Activated T-helper 2 cell treated with anti-CD3 and anti-CD28 coated beads, Interferon-gamma antibody, Interleukin-2, Interleukin-4, amounts not matched to agents 10 μg/mL and 5 μg/mL and 100 μg/mL, durations not matched to agents 14 hours and 24 hours and 36 hours (primary cell): Measurements from ENCODE around the gene SERTAD2. TPM values are rescaled to one million over a fixed set of nuclear protein-coding genes. Genes with fewer than 3 reads are reported as not detected.

Source experiments
- DNase-seq: peaks from one replicate; pipeline ENCODE4 v3.0.0; 2021; ENCODE audit warnings: low spot score
- H3K27ac Mint-ChIP-seq: one replicate; pipeline ENCODE4 v1.8.0; 2021; ENCODE audit warnings: mixed read lengths
- H3K27me3 Mint-ChIP-seq: one replicate; pipeline ENCODE4 v1.8.0; 2021; ENCODE audit warnings: low read depth, mixed read lengths
- H3K36me3 Mint-ChIP-seq: one replicate; pipeline ENCODE4 v1.8.0; 2021; ENCODE audit warnings: low read depth, mixed read lengths
- H3K4me1 Mint-ChIP-seq: one replicate; pipeline ENCODE4 v1.8.0; 2021; ENCODE audit warnings: low read depth, mixed read lengths
- H3K4me3 Mint-ChIP-seq: one replicate; pipeline ENCODE4 v1.8.0; 2021; ENCODE audit warnings: low read depth, mild to moderate bottlenecking, moderate library complexity, mixed read lengths
- H3K9me3 Mint-ChIP-seq: one replicate; pipeline ENCODE4 v1.8.0; 2021; ENCODE audit warnings: mixed read lengths
- intact Hi-C: fragments of 100-400 bp; cut with micrococcal nuclease; formaldehyde crosslinking; loops from one replicate; pipeline ENCODE4 v1.15.1; 2023
- total RNA-seq: library from RNA; stranded (reverse); gene quantifications from 2 replicates; pipeline ENCODE4 v1.2.3, GENCODE V29; 2022

The SERTAD2 gene
- total RNA-seq, 1 donor from 2014 or later = 31.0 TPM

DNA sequence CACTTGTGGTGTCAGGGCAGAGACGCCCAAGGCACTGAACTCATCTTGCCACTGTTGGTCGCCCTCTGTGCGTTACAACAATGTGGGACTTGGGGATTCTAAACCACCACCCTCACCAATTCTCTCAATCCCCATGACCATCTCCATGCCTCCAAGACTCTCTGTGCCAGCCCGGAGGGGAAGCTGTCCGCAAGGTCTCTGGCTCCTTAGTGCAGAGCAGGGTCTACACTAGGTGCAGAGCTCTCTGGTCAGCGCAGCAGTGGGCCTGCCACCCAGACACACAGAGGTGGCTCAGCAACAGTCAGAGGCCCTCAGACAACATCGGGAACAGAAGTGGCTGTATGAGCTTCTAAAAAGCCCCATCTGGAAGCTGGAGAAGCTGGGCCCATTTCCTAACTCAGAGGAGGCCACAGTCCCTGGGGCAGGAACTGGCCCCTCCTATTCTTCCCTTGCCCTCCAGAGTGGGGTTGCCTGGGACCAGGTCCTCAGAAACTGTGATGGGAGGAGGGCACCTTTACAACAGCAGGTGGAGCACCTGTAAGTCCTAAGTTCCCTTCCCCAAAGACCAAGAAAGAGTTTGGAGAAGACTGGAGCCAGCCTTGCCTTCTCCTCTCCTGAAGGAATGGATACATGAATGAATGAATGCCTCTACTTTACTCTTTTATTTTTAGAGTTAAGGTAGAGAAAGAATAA, 37.7 kb downstream of the SERTAD2 start:
- H3K36me3 Mint-ChIP-seq = no peaks in the 10 kb centered on the region
- intact Hi-C loops = no loop called here
- no peaks in the 10 kb centered on the region for H3K4me1 Mint-ChIP-seq
- H3K27ac Mint-ChIP-seq = no peak overlapping the region
- H3K9me3 Mint-ChIP-seq = no peaks in the 10 kb centered on the region
- no peak overlapping the region for H3K4me3 Mint-ChIP-seq
- no peak for DNase-seq
- peaks cover 26% of the 10 kb centered on the region for H3K27me3 Mint-ChIP-seq

DNA sequence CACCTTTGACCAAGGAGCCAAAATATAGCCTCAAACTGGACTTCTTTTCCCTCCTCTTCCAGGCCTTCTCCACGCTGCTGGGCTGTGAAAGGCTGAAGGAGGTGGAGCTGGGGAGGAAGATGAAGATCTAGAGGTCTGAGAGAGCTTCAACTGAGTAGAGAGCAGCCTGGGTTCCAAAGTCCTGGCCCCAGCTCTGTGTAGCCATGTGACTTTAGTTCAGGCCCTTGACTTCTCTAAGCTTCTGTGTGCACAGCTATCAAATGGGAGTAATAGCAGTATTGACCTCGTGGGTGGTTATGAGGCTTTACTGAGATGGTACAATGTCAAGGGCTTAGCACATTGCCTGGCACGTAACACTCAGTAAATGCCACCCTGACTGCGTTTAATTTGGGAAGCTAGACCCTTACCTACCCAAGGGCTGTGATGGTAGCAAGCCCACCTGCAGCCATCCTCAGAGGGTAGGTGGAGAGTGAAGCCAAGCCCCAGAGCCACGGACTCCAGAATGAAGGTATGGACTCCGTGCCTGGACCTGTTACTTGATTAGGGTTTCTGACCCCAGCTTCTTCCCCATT, 38.4 kb downstream of the SERTAD2 start:
- H3K27ac Mint-ChIP-seq = no peak overlapping the region
- no peaks in the 10 kb centered on the region for H3K4me1 Mint-ChIP-seq
- no peaks in the 10 kb centered on the region for H3K9me3 Mint-ChIP-seq
- no peak overlapping the region for H3K4me3 Mint-ChIP-seq
- no peak for DNase-seq
- no peaks in the 10 kb centered on the region for H3K36me3 Mint-ChIP-seq
- peaks cover 28% of the 10 kb centered on the region for H3K27me3 Mint-ChIP-seq
- intact Hi-C loops = no loop called here

- Mint-ChIP-seq H3K9me3 (no peaks in the 10 kb centered on the region), H3K36me3 (no peaks in the 10 kb centered on the region), H3K27ac (no peak overlapping the region), H3K27me3 (peaks cover 28% of the 10 kb centered on the region), H3K4me3 (no peak overlapping the region), H3K4me1 (peaks cover 5% of the 10 kb centered on the region)
- intact Hi-C loops = no loop called here
- DNase-seq = no peak
These were observed 40.4 kb downstream of the SERTAD2 start for GRCh38 chr2:64613276-64613675.

GRCh38 chr2:64612575-64613195, 41.0 kb downstream of the SERTAD2 start:
- no peak overlapping the region for H3K27ac Mint-ChIP-seq
- H3K4me3 Mint-ChIP-seq = no peak overlapping the region
- peaks cover 11% of the 10 kb centered on the region for H3K4me1 Mint-ChIP-seq
- peaks cover 25% of the 10 kb centered on the region for H3K27me3 Mint-ChIP-seq
- no peak for DNase-seq
- H3K36me3 Mint-ChIP-seq = no peaks in the 10 kb centered on the region
- intact Hi-C loops = no loop called here
- no peaks in the 10 kb centered on the region for H3K9me3 Mint-ChIP-seq

- Mint-ChIP-seq H3K9me3 (no peaks in the 10 kb centered on the region), H3K4me3 (peak overlapping the region; percentile 35), H3K27ac (peak overlapping the region; percentile 12), H3K27me3 (peaks cover 23% of the 10 kb centered on the region), H3K4me1 (peaks cover 24% of the 10 kb centered on the region), H3K36me3 (no peaks in the 10 kb centered on the region)
- intact Hi-C loops = no loop called here
- no peak for DNase-seq
These were observed 43.3 kb downstream of the SERTAD2 start for GRCh38 chr2:64610316-64610855.

GRCh38 chr2:64609942-64610281, 43.8 kb downstream of the SERTAD2 start:
- H3K27ac Mint-ChIP-seq = no peak overlapping the region
- peaks cover 1% of the 10 kb centered on the region for H3K9me3 Mint-ChIP-seq
- intact Hi-C loops = loop anchor here (5.0 kb wide), 1 partner anchor 207 kb away; no protein-coding TSS in a partner anchor
- DNase-seq = no peak
- H3K4me3 Mint-ChIP-seq = peak overlapping the region; percentile 66
- peaks cover 21% of the 10 kb centered on the region for H3K27me3 Mint-ChIP-seq
- no peaks in the 10 kb centered on the region for H3K36me3 Mint-ChIP-seq
- peaks cover 24% of the 10 kb centered on the region for H3K4me1 Mint-ChIP-seq

GRCh38 chr2:64609227-64609941, 44.3 kb downstream of the SERTAD2 start:
- Mint-ChIP-seq H3K4me1 (peaks cover 24% of the 10 kb centered on the region), H3K9me3 (peaks cover 7% of the 10 kb centered on the region), H3K27ac (peak overlapping the region; percentile 42), H3K4me3 (peak overlapping the region; percentile 66), H3K36me3 (peaks cover 2% of the 10 kb centered on the region), H3K27me3 (peaks cover 21% of the 10 kb centered on the region)
- peak; percentile 69 for DNase-seq
- intact Hi-C loops = loop anchor here (5.0 kb wide), 1 partner anchor 208 kb away; no protein-coding TSS in a partner anchor

DNA sequence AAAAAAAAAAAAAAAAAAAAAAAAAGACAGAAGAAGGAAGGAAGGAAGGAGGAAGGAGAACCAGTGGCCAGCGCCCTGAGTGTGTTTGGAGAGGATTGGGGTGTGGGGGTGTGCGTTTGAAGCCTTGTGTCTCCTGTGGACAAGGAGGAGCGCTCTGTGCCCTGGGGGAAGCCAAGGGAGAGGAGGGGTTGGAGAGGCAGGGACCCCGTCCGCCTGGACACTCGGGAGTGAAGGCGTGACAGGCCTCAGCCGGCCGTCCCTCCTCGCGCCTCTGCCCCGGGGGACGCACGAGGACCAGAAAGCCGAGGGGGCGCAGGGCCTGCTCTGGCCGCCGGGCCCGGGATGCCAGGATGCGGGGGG, 44.9 kb downstream of the SERTAD2 start:
- Mint-ChIP-seq H3K36me3 (peaks cover 7% of the 10 kb centered on the region), H3K4me3 (peak overlapping the region; percentile 66), H3K9me3 (peaks cover 12% of the 10 kb centered on the region), H3K4me1 (peaks cover 24% of the 10 kb centered on the region), H3K27ac (peak overlapping the region; percentile 88), H3K27me3 (peaks cover 21% of the 10 kb centered on the region)
- DNase-seq = no peak
- intact Hi-C loops = loop anchor here (5.0 kb wide), 1 partner anchor 208 kb away; no protein-coding TSS in a partner anchor

GRCh38 chr2:64607381-64608304, 46.1 kb downstream of the SERTAD2 start:
- Mint-ChIP-seq H3K4me1 (peaks cover 24% of the 10 kb centered on the region), H3K27me3 (peaks cover 17% of the 10 kb centered on the region), H3K9me3 (peaks cover 15% of the 10 kb centered on the region), H3K27ac (peak overlapping the region; percentile 88), H3K36me3 (peaks cover 7% of the 10 kb centered on the region), H3K4me3 (peak overlapping the region; percentile 66)
- intact Hi-C loops = loop anchor here (1.0 to 5.0 kb wide), 5 partner anchors 45 to 210 kb away; partner anchors contain the start of genes AFTPH and SERTAD2
- no peak for DNase-seq

DNA sequence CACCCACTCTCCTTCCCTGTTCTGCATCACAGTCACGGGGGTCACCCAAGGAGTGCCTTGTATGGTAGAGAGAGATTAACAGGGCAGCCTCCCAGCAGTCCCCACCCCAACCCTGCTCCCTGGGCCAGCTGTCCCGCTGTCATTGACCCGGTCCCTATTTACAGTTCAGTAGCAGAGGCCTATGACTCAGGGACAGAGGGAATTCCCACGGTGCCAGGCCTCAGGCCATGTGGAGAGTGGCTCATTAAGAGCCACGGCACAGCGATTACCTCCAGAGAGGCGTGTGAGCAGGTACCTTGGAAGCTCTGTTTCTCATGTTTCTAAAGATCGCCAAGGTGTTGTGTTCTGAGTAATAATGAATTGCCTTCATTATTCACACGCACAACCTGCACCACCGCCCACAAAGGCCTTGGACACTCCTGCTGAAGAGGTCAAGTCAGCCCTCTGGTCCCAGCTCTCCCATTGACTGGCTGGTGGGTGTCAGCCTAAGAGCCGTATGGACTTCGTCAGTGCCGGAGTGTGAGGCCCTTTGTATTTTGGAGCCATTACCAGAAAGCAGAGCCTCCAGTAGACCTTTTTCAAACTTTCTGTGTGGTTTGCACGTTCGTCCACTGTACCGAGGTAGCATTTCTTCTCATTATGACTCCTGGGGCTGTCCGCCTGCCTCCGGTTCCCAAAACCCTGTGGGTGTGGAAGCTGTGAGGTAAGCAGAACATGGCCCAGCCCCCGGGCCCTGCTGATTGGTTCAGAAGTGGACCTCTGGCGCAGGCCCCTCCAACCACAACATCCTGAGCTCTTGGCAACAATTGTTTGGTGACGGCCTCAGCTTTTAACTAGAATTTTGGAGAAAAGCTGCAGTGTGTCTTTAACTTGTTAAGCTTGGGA, 47.0 kb downstream of the SERTAD2 start:
- peak; percentile 87 for DNase-seq
- Mint-ChIP-seq H3K27ac (peak overlapping the region; percentile 88), H3K9me3 (peaks cover 15% of the 10 kb centered on the region), H3K4me1 (peaks cover 24% of the 10 kb centered on the region), H3K4me3 (peak overlapping the region; percentile 22), H3K36me3 (peaks cover 7% of the 10 kb centered on the region), H3K27me3 (peaks cover 12% of the 10 kb centered on the region)
- intact Hi-C loops = loop anchor here (1.0 to 5.0 kb wide), 6 partner anchors 46 to 450 kb away; partner anchors contain the start of genes AFTPH, CEP68 and SERTAD2

DNA sequence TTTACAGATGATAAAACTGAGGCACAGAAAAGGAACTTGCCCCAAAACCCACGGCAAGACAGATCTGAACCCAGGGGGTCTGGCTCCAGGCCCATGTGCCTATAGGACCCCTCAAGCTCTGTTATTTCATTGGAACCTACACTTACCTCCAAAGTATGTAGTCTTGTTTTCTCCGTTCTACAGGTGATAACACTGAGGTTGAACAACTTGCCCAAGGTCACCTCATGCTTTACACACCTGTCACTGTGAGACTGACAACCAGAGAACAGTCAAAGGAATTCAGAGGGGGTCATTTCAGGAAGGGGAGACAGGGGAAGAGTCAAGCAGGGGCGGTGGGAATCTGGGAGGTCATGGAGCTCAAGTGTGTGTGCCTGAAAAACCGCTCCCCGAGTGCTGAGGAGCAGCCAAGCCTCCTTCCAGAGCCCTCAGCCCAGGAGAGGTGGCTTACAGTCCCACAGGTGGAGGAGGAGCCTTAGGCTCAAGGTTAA, 47.7 kb downstream of the SERTAD2 start:
- no peak overlapping the region for H3K4me3 Mint-ChIP-seq
- H3K4me1 Mint-ChIP-seq = peaks cover 24% of the 10 kb centered on the region
- intact Hi-C loops = loop anchor here (1.0 to 5.0 kb wide), 4 partner anchors 47 to 450 kb away; partner anchors contain the start of genes CEP68 and SERTAD2
- H3K36me3 Mint-ChIP-seq = peaks cover 7% of the 10 kb centered on the region
- no peak for DNase-seq
- peaks cover 5% of the 10 kb centered on the region for H3K27me3 Mint-ChIP-seq
- H3K27ac Mint-ChIP-seq = peak overlapping the region; percentile 88
- H3K9me3 Mint-ChIP-seq = peaks cover 15% of the 10 kb centered on the region
